ENCODE data around the gene KCNK17. TPM values are rescaled to one million over a fixed set of nuclear protein-coding genes. Genes with fewer than 3 reads are reported as not detected.

Gene KCNK17
- polyA plus RNA-seq, 1 experiment = not detected

GRCh38 chr6:39357998-39358686 lies 43.9 kb upstream of the KCNK17 start:
- CTCF ChIA-PET = interaction anchor here (0.6 to 2.3 kb wide), 4 partner anchors 10 to 1670 kb away, joined by 3 to 12 read pairs (median 3); partner anchors contain the start of gene DAAM2
- TF ChIP-seq CTCF (IDR thresholded peaks at IDR 0.05; ENCODE audit: insufficient read depth, low read depth, low read length) = no peak
- DNase-seq (ENCODE audit: low read depth) = no peak
- no peaks in the 10 kb centered on the region for H3K36me3 ChIP-seq (ENCODE audit: control insufficient read depth, insufficient read depth, low read length)
- H3K4me3 ChIP-seq (ENCODE audit: low read depth, low read length) = no peak overlapping the region
- POLR2A ChIA-PET = no interaction called here
- 0 out of 2 replicates have a peak, but pooled peaks cover 2% of the 10 kb centered on the region for H3K27me3 ChIP-seq (ENCODE audit: control insufficient read depth, insufficient read depth, low read length)

- POLR2A ChIA-PET = no interaction called here
- CTCF ChIA-PET = no interaction called here
- no peak for DNase-seq (ENCODE audit: low read depth)
- TF ChIP-seq CTCF (IDR thresholded peaks at IDR 0.05; ENCODE audit: insufficient read depth, low read depth, low read length) = no peak
- Histone ChIP-seq H3K27me3 (ENCODE audit: control insufficient read depth, insufficient read depth, low read length) (0 out of 2 replicates have a peak, but pooled peaks cover 2% of the 10 kb centered on the region), H3K36me3 (ENCODE audit: control insufficient read depth, insufficient read depth, low read length) (no peaks in the 10 kb centered on the region), H3K4me3 (ENCODE audit: low read depth, low read length) (no peak overlapping the region)
Measured at GRCh38 chr6:39353698-39354315, 39.6 kb upstream of the KCNK17 start.

GRCh38 chr6:39350723-39351505 lies 36.7 kb upstream of the KCNK17 start:
- ChIA-PET CTCF (interaction anchor here (0.9 to 1.8 kb wide), 5 partner anchors 10 to 958 kb away, joined by 3 to 11 read pairs (median 4); no protein-coding TSS in a partner anchor), POLR2A (no interaction called here)
- no peak for DNase-seq (ENCODE audit: low read depth)

GRCh38 chr6:39348740-39349139 lies 34.5 kb upstream of the KCNK17 start:
- POLR2A ChIA-PET = no interaction called here
- no peak for DNase-seq (ENCODE audit: low read depth)
- no peak for TF ChIP-seq CTCF (IDR thresholded peaks at IDR 0.05; ENCODE audit: insufficient read depth, low read depth, low read length)
- CTCF ChIA-PET = interaction anchor here (0.8 to 3.2 kb wide), 9 partner anchors 9 to 1680 kb away, joined by 3 to 22 read pairs (median 3); no protein-coding TSS in a partner anchor
- Histone ChIP-seq H3K36me3 (ENCODE audit: control insufficient read depth, insufficient read depth, low read length) (no peaks in the 10 kb centered on the region), H3K4me3 (ENCODE audit: low read depth, low read length) (no peak overlapping the region), H3K27me3 (ENCODE audit: control insufficient read depth, insufficient read depth, low read length) (0 out of 2 replicates have a peak, but pooled peaks cover 1% of the 10 kb centered on the region)

More at GRCh38 chr6:39350723-39351505, 36.7 kb upstream of the KCNK17 start:
- no peaks in the 10 kb centered on the region for H3K36me3 ChIP-seq (ENCODE audit: control insufficient read depth, insufficient read depth, low read length)
- TF ChIP-seq CTCF (IDR thresholded peaks at IDR 0.05; ENCODE audit: insufficient read depth, low read depth, low read length) = no peak
- 0 out of 2 replicates have a peak, but pooled peaks cover 2% of the 10 kb centered on the region for H3K27me3 ChIP-seq (ENCODE audit: control insufficient read depth, insufficient read depth, low read length)
- no peak overlapping the region for H3K4me3 ChIP-seq (ENCODE audit: low read depth, low read length)
